ENCODE data around the gene ACTG2. TPM values are rescaled to one million over a fixed set of nuclear protein-coding genes. Genes with fewer than 3 reads are reported as not detected.
"Not testable (repeated sequence)": the region's sequence is repeated elsewhere in the genome, so short reads cannot be mapped to it uniquely, and the experiment has no call there.

ACTG2 gene
- polyA plus RNA-seq, 2 donors: 343 to 660 TPM

DNA sequence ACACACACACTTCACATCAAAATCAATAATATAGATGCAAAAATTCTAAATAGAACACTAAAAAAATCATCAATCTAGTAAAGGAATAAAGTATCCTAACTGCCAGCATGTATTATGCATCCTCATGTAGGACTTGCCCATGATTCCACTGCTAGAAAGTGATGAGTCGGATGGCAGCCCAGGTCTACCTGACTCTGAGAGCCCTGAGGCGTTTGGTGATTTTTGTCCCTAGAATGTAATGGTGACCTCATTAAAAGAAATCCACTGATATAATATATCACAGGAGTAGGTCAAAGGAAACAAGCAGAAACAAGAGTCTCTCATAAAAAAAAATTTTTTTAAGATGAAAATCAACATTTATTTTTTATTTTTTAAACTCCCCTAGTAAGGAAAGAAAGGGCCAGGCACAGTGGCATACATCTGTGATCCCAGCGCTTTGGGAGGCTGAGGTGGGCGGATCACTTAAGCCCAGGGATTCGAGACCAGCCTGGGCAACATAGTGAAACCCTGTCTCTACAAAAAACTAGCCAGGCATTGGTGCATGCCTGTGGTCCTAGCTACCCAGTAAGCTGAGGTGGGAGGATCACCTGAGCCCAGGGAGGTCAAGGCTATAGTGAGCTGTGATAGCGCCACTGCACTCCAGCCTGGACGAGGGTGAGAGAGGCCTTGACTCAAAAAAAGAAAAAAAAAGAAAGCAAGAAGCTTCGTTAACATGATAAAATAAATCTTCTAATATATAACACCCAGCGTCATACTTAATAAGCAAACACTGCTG, 24.4 kb upstream of the ACTG2 start:
- 87% methylated on average over 9 of the region's 9 CpGs for WGBS, 2 donors
- Histone ChIP-seq H3K4me3 (ENCODE audit: low read depth in 1 of 2, low read length in 2 of 2) (no peak overlapping the region), H3K9me3 (ENCODE audit: control insufficient read depth in 2 of 2, insufficient read depth in 1 of 2, low read depth in 1 of 2, low read length in 1 of 2) (no peaks in the 10 kb centered on the region), H3K36me3 (ENCODE audit: control insufficient read depth in 2 of 2, insufficient read depth in 2 of 2, low read length in 1 of 2) (peaks cover 0 to 14% of the 10 kb centered on the region in 2 donors), H3K27ac (ENCODE audit: low read depth in 2 of 2, low read length in 1 of 2) (no peak overlapping the region), H3K4me1 (ENCODE audit: control insufficient read depth in 2 of 2, insufficient read depth in 2 of 2, low read length in 1 of 2) (no peaks in the 10 kb centered on the region), H3K27me3 (ENCODE audit: control insufficient read depth in 1 of 2, insufficient read depth in 2 of 2, low read length in 2 of 2) (no peaks in the 10 kb centered on the region)

DNA sequence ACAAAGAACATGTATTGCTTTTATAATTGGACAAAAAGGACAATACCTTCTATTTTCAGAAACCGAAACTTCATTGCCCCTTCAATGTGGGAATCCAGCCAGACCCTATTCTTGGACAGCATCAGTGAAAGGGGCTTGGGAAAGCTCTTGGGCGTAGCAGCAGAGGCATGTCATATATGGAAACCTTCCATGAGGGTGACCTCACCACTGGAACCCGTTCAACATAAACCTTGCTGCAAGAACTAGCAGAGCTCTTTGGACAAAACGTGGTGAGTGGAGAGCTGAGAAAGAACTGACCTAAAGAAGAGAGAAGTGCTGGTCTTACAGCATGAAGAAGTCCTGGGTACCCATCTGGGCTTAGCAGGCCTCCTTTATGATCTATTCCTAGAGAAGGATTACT, 22.7 kb upstream of the ACTG2 start:
- no peak overlapping the region for H3K4me3 ChIP-seq (ENCODE audit: low read depth in 1 of 2, low read length in 2 of 2)
- H3K36me3 ChIP-seq (ENCODE audit: control insufficient read depth in 2 of 2, insufficient read depth in 2 of 2, low read length in 1 of 2): peaks cover 0 to 7% of the 10 kb centered on the region in 2 donors
- WGBS, 2 donors: 30 to 46% methylated on average over 4 of the region's 4 CpGs
- H3K9me3 ChIP-seq (ENCODE audit: control insufficient read depth in 2 of 2, insufficient read depth in 1 of 2, low read depth in 1 of 2, low read length in 1 of 2): no peaks in the 10 kb centered on the region
- H3K4me1 ChIP-seq (ENCODE audit: control insufficient read depth in 2 of 2, insufficient read depth in 2 of 2, low read length in 1 of 2): no peaks in the 10 kb centered on the region
- H3K27me3 ChIP-seq (ENCODE audit: control insufficient read depth in 1 of 2, insufficient read depth in 2 of 2, low read length in 2 of 2): no peaks in the 10 kb centered on the region
- peak overlapping the region; percentile 34 to 54 for H3K27ac ChIP-seq (ENCODE audit: low read depth in 2 of 2, low read length in 1 of 2)

DNA sequence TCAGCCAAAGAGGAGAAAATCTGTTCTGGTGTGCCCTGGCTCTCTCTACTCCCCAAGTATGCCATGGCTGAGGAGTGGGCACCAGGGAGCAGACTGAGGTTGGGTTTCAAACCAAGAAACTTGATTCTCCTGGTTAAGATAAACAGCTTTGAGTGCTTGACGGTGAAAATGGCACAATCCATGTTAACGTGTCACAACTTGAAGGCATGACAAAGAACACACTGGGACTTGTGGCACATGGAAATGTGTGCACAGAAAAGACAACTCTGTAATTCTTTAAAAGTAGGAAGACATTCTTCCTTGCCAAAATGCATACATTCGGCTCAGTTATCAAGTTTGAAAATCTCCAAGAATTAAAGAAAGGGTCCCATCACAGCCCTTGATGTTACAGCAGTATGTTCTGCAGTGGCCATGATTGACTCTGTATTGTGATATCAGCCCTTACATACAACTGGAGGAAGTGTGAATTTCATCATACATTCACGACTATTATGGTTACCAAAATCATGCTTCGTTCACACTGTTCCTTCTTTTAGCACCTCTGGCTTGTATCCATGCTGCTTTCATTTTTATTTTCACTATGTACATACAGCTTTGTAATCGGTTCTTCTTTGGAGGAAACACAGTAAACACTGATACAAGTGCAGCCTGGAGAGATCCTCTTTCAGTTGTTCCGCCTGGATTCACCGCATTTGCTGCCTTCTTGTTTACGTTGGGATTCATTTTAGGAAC, 15.6 kb upstream of the ACTG2 start:
- WGBS, 2 donors: 31 to 43% methylated on average over 9 of the region's 9 CpGs
- no peaks in the 10 kb centered on the region for H3K27me3 ChIP-seq (ENCODE audit: control insufficient read depth in 1 of 2, insufficient read depth in 2 of 2, low read length in 2 of 2)
- no peaks in the 10 kb centered on the region for H3K36me3 ChIP-seq (ENCODE audit: control insufficient read depth in 2 of 2, insufficient read depth in 2 of 2, low read length in 1 of 2)
- H3K4me3 ChIP-seq (ENCODE audit: low read depth in 1 of 2, low read length in 2 of 2): peak overlapping the region in 1 of 2 donors; percentile 31
- peak overlapping the region in 1 of 2 donors; percentile 2 for H3K27ac ChIP-seq (ENCODE audit: low read depth in 2 of 2, low read length in 1 of 2)
- H3K4me1 ChIP-seq (ENCODE audit: control insufficient read depth in 2 of 2, insufficient read depth in 2 of 2, low read length in 1 of 2): peaks cover 0 to 3% of the 10 kb centered on the region in 2 donors
- no peaks in the 10 kb centered on the region for H3K9me3 ChIP-seq (ENCODE audit: control insufficient read depth in 2 of 2, insufficient read depth in 1 of 2, low read depth in 1 of 2, low read length in 1 of 2)

DNA sequence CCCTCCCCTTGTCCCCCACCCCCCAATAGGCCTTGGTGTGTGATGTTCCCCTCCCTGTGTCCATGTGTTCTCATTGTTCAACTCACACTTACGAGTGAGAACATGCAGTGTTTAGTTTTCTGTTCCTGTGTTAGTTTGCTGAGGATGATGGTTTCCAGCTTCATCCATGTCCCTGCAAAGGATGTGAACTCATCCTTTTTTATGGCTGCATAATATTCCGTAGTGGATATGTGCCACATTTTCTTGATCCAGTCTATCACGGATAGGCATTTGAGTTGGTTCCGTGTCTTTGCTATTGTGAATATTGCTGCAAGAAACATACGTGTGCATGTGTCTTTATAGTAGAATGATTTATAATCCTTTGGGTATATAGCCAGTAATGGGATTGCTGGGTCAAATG, 14.8 kb upstream of the ACTG2 start:
- H3K27me3 ChIP-seq (ENCODE audit: control insufficient read depth in 1 of 2, insufficient read depth in 2 of 2, low read length in 2 of 2); H3K36me3 ChIP-seq (ENCODE audit: control insufficient read depth in 2 of 2, insufficient read depth in 2 of 2, low read length in 1 of 2); H3K4me3 ChIP-seq (ENCODE audit: low read depth in 1 of 2, low read length in 2 of 2); H3K9me3 ChIP-seq (ENCODE audit: control insufficient read depth in 2 of 2, insufficient read depth in 1 of 2, low read depth in 1 of 2, low read length in 1 of 2); H3K4me1 ChIP-seq (ENCODE audit: control insufficient read depth in 2 of 2, insufficient read depth in 2 of 2, low read length in 1 of 2); H3K27ac ChIP-seq (ENCODE audit: low read depth in 2 of 2, low read length in 1 of 2): not testable (repeated sequence)
- 95 to 96% methylated on average over 5 of the region's 5 CpGs for WGBS, 2 donors

DNA sequence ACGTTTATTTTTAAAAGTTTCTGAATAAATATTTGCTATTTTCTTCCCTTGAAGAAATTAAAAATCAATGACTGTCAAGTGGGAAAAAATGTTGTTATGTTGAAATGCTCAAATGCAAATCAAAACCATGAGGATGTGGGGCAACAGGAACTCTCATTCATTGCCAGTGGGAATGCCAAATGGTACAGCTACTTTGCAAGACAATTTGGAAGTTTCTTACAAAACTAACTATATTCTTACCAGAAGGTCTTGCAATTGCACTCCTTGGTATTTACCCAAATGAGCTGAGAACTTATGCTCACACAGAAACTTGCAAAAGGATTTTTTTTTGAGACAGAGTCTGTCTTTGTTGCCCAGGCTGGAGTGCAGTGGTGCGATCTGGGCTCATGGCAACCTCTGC, 7.4 kb upstream of the ACTG2 start:
- Histone ChIP-seq H3K4me3 (ENCODE audit: low read depth in 1 of 2, low read length in 2 of 2) (no peak overlapping the region), H3K36me3 (ENCODE audit: control insufficient read depth in 2 of 2, insufficient read depth in 2 of 2, low read length in 1 of 2) (no peaks in the 10 kb centered on the region), H3K9me3 (ENCODE audit: control insufficient read depth in 2 of 2, insufficient read depth in 1 of 2, low read depth in 1 of 2, low read length in 1 of 2) (no peaks in the 10 kb centered on the region), H3K4me1 (ENCODE audit: control insufficient read depth in 2 of 2, insufficient read depth in 2 of 2, low read length in 1 of 2) (no peaks in the 10 kb centered on the region), H3K27me3 (ENCODE audit: control insufficient read depth in 1 of 2, insufficient read depth in 2 of 2, low read length in 2 of 2) (no peaks in the 10 kb centered on the region), H3K27ac (ENCODE audit: low read depth in 2 of 2, low read length in 1 of 2) (no peak overlapping the region)
- 58 to 62% methylated on average over 2 of the region's 2 CpGs for WGBS, 2 donors

DNA sequence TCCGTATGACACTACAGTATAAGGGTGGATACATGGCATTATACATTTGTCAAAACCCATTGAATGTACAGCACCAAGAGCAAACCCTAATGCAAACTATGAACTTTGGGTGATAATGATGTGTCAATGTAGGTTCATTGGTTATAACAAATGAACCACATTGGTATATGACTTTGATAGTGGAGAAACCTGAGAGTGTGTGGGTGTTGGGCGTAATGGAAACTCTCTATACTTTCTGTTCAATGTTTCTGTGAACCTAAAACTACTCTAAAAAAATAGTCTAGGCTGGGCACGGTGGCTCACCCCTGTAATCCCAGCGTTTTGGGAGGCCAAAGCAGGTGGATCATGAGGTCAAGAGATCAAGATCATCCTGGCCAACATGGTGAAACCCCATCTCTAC, 6.5 kb upstream of the ACTG2 start:
- H3K36me3 ChIP-seq (ENCODE audit: control insufficient read depth in 2 of 2, insufficient read depth in 2 of 2, low read length in 1 of 2): no peaks in the 10 kb centered on the region
- H3K27ac ChIP-seq (ENCODE audit: low read depth in 2 of 2, low read length in 1 of 2): no peak overlapping the region
- no peaks in the 10 kb centered on the region for H3K4me1 ChIP-seq (ENCODE audit: control insufficient read depth in 2 of 2, insufficient read depth in 2 of 2, low read length in 1 of 2)
- WGBS, 2 donors: 78 to 79% methylated on average over 4 of the region's 4 CpGs
- H3K27me3 ChIP-seq (ENCODE audit: control insufficient read depth in 1 of 2, insufficient read depth in 2 of 2, low read length in 2 of 2): no peaks in the 10 kb centered on the region
- no peak overlapping the region for H3K4me3 ChIP-seq (ENCODE audit: low read depth in 1 of 2, low read length in 2 of 2)
- H3K9me3 ChIP-seq (ENCODE audit: control insufficient read depth in 2 of 2, insufficient read depth in 1 of 2, low read depth in 1 of 2, low read length in 1 of 2): no peaks in the 10 kb centered on the region

DNA sequence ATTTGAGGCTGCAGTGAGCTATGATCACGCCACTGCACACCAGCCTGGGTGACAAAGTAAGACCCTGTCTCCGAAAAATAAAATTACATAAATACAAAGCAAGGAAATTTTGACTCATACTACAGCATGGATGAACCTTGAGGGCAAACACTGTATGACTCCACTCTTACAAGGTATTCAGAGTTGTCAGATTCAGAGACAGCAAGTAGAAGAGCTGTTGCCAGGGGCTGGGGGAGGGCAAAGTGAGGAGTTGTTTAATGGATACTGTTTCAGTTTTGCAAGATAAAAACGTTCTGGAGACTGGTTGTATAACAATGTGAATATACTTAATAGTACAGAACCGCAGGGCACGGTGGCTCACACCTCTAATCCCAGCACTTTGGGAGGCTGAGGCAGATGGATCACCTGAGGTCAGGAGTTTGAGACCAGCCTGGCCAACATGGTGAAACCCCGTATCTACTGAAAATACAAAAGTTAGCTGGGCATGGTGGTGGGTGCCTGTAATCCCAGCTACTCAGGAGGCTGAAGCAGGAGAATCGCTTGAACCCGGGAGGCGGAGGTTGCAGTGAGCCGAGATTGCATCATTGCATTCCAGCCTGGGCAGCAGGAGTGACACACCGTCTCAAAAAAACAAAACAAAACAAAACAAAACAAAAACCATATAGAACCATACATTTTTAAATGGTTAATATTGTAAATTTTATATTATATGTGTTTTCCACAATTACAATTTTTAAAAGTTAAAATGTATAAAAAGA, 5.0 kb upstream of the ACTG2 start:
- H3K27ac ChIP-seq (ENCODE audit: low read depth in 2 of 2, low read length in 1 of 2); H3K4me3 ChIP-seq (ENCODE audit: low read depth in 1 of 2, low read length in 2 of 2); H3K36me3 ChIP-seq (ENCODE audit: control insufficient read depth in 2 of 2, insufficient read depth in 2 of 2, low read length in 1 of 2); H3K4me1 ChIP-seq (ENCODE audit: control insufficient read depth in 2 of 2, insufficient read depth in 2 of 2, low read length in 1 of 2); H3K27me3 ChIP-seq (ENCODE audit: control insufficient read depth in 1 of 2, insufficient read depth in 2 of 2, low read length in 2 of 2); H3K9me3 ChIP-seq (ENCODE audit: control insufficient read depth in 2 of 2, insufficient read depth in 1 of 2, low read depth in 1 of 2, low read length in 1 of 2): not testable (repeated sequence)
- 72 to 79% methylated on average over 11 of the region's 11 CpGs for WGBS, 2 donors

DNA sequence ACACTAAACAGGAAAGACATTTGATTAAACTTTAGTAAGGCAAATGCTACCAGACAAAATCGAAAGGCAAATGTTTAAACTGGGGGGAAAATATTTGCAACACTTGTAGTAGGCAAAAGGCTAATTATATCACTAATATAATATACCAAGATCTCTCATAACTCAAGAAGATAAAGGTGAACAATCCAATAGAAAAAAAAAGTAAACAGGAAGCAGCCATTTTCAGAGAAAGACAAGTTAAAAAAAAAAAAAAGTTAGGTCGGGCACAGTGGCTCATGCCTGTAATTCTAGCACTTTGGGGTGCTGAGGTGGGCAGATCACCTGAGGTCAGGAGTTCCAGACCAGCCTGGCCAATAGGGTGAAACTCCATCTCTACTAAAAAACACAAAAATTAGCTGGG, 4.4 kb upstream of the ACTG2 start:
- Histone ChIP-seq H3K9me3 (ENCODE audit: control insufficient read depth in 2 of 2, insufficient read depth in 1 of 2, low read depth in 1 of 2, low read length in 1 of 2) (no peaks in the 10 kb centered on the region), H3K4me3 (ENCODE audit: low read depth in 1 of 2, low read length in 2 of 2) (no peak overlapping the region), H3K4me1 (ENCODE audit: control insufficient read depth in 2 of 2, insufficient read depth in 2 of 2, low read length in 1 of 2) (no peaks in the 10 kb centered on the region), H3K36me3 (ENCODE audit: control insufficient read depth in 2 of 2, insufficient read depth in 2 of 2, low read length in 1 of 2) (no peaks in the 10 kb centered on the region), H3K27ac (ENCODE audit: low read depth in 2 of 2, low read length in 1 of 2) (no peak overlapping the region), H3K27me3 (ENCODE audit: control insufficient read depth in 1 of 2, insufficient read depth in 2 of 2, low read length in 2 of 2) (no peaks in the 10 kb centered on the region)
- WGBS, 2 donors: 60 to 69% methylated on average over 2 of the region's 2 CpGs

DNA sequence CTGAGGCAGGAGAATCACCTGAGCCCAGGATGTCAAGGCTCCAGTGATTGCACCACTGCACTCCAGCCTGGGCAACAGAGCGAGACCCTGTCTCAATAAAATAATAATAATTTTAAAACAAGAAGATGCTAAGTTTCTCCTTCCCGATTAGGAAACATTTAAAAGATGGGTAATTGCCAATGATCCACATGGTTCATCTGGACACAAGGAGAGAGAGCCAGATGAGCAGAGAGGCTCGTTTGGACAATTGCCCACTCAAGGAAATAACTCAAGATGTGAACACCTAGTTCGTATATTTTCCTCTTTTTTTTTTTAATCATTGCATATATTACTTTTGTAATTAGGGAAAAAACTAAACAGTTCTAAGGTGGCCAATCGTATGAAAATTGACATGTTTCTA, 3.6 kb upstream of the ACTG2 start:
- no peak overlapping the region for H3K4me3 ChIP-seq (ENCODE audit: low read depth in 1 of 2, low read length in 2 of 2)
- H3K27ac ChIP-seq (ENCODE audit: low read depth in 2 of 2, low read length in 1 of 2): no peak overlapping the region
- no peaks in the 10 kb centered on the region for H3K9me3 ChIP-seq (ENCODE audit: control insufficient read depth in 2 of 2, insufficient read depth in 1 of 2, low read depth in 1 of 2, low read length in 1 of 2)
- WGBS, 2 donors: 68 to 70% methylated on average over 5 of the region's 5 CpGs
- no peaks in the 10 kb centered on the region for H3K36me3 ChIP-seq (ENCODE audit: control insufficient read depth in 2 of 2, insufficient read depth in 2 of 2, low read length in 1 of 2)
- H3K4me1 ChIP-seq (ENCODE audit: control insufficient read depth in 2 of 2, insufficient read depth in 2 of 2, low read length in 1 of 2): no peaks in the 10 kb centered on the region
- H3K27me3 ChIP-seq (ENCODE audit: control insufficient read depth in 1 of 2, insufficient read depth in 2 of 2, low read length in 2 of 2): no peaks in the 10 kb centered on the region
